Ovary (tissue), 9 donors: ENCODE data around the gene UFD1. TPM values are rescaled to one million over a fixed set of nuclear protein-coding genes. Genes with fewer than 3 reads are reported as not detected.
A peak's percentile ranks its signal among the peaks of the same experiment; 100 is the strongest.

ENCODE experiments used
- DNase-seq, 5 donors: peaks; one replicate each; pipeline ENCODE4 v3.0.0-alpha.2; 2019 to 2020
- H3K27ac ChIP-seq, 2 donors: fragments of 200-600 bp; one replicate each; pipeline versions ENCODE4 v1.5.1 to v1.8.0; 2019 to 2022
- H3K27me3 ChIP-seq: fragments of 200-600 bp; one replicate; pipeline ENCODE4 v1.8.0; 2022
- H3K36me3 ChIP-seq: fragments of 200-600 bp; sonication (generic); one replicate; pipeline ENCODE4 v1.5.1; 2019
- H3K4me1 ChIP-seq: one replicate; pipeline ENCODE4 v1.8.1; 2013; ENCODE audit warnings: mild to moderate bottlenecking, moderate library complexity; ENCODE audit not compliant: insufficient read depth
- H3K4me3 ChIP-seq: fragments of 200-600 bp; sonication (generic); one replicate; pipeline ENCODE4 v1.5.1; 2017
- H3K9me3 ChIP-seq, 2 donors: fragments of 200-600 bp in 1 of 2; sonication (generic) in 1 of 2; one replicate each; pipeline versions ENCODE4 v1.5.1 to v1.8.1; 2013 to 2019; ENCODE audit warnings: mild to moderate bottlenecking in 1 of 2, moderate library complexity in 1 of 2
- EP300 ChIP-seq: sonication (generic); formaldehyde crosslinking; IDR thresholded peaks from one replicate; pipeline ENCODE4 v1.6.1; 2017; ENCODE audit warnings: antibody characterized with exemption
- POLR2A ChIP-seq: fragments of 450-650 bp; IDR thresholded peaks from one replicate; pipeline ENCODE4 v1.6.1; 2017; ENCODE audit warnings: antibody characterized with exemption, mild to moderate bottlenecking, moderate library complexity
- WGBS, 3 donors: extraction: QIAGEN DNeasy Blood & Tissue Kit in 1 of 3; methylation state at CpG; one replicate each; pipeline versions ENCODE4 v1.1.5 to v1.1.7; 2013 to 2017; 5-methylcytosine and 5-hydroxymethylcytosine counted together
- intact Hi-C, 4 donors: fragments of 100-400 bp; cut with DNase I; formaldehyde crosslinking; loops; one replicate each; pipeline versions ENCODE4 v1.11.0 to v1.15.1; 2022 to 2023
- polyA plus RNA-seq, 2 donors: library from polyadenylated mRNA; stranded (reverse); fragments of 200-250 nt in 1 of 2; fragments of 350-450 nt in 1 of 2; fragmentation: Illumina TruSeq in 1 of 2; extraction: RNeasy Lipid Tissue Mini Kit (QIAGEN cat#74804) in 1 of 2; gene quantifications; one replicate each; pipeline ENCODE4 v1.2.3, GENCODE V29; 2013 to 2014
- total RNA-seq, 7 donors: library from RNA; depleted of rRNA in 2 of 7; stranded (reverse); fragments of >200 nt in 2 of 7; fragmentation: NEBNext Ultra II Directional in 3 of 7; extraction: Animal tissue kit (Norgen Biotek cat#: 25700) in 3 of 7; gene quantifications; one replicate each; pipeline versions ENCODE4 v1.1.0 to v1.2.4, GENCODE V29; 2016 to 2023
- TF ChIP-seq, protein P1 (sequence below), 3 donors: fragments of 450-650 bp in 2 of 3; fragments of 200-600 bp in 1 of 3; IDR thresholded peaks; one replicate each; pipeline versions ENCODE4 v1.5.1 to v1.8.0; 2016 to 2022; ENCODE audit warnings: antibody characterized with exemption in 3 of 3, mild to moderate bottlenecking in 1 of 3
- donor health status: DM: no; HTN: no; CAD: no; lungs with moderate emphysema.
- donor health status: DM: no; HTN: no; CAD: no.
- donor health status: Bipolar disorder and iron deficiency.
- donor health status: DM: yes; HTN: yes; CAD: no.
- donor health status: DM: no; HTN: no; CAD: no.
- donor health status: DM: yes; HTN: yes; CAD: no.

UFD1 gene
- total and polyA plus RNA-seq, 9 donors: 19.9 to 84.5 (median 34.1) TPM

DNA sequence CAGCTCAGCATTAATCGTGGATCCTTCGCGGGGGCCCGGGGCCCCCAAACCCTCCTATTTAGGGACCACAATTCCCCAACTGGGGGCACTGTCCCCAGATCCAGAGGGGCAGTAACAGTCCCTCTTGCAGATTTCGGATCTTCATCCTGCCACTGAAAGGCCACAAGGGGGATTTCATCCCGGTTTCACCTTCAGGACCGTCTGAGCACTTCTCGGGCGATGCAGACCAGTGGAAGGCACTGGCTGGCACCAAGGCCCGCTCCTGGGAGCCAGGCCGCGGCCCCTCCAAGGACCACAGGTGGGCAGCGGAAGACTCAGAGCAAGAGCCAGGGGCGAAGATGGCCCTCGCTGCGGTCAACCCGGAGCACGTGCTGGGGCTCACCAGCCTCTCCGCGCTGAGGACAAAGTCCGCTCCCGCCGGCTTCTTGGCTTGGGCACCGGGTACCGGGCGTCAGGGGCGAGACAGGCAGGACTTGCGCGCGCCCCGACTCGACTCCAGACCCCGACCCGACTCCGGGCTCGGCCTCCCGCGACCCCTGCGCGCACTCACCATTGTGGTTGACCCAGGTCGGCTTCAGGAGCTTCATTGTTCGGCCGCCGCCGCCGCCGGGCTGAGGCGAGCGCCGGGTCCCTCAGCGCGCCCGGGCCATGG lies 48.0 kb downstream of the UFD1 start:
- Histone ChIP-seq H3K27me3 (no peaks in the 10 kb centered on the region), H3K9me3 (no peaks in the 10 kb centered on the region), H3K4me3 (peak overlapping the region; percentile 89), H3K27ac (peak overlapping the region in 1 of 2 donors; percentile 21), H3K4me1 (peaks cover 10% of the 10 kb centered on the region), H3K36me3 (no peaks in the 10 kb centered on the region)
- intact Hi-C loops: no loop called here
- peak in 4 of 5 donors; percentile 27 to 61 (median 51) for DNase-seq
- no peak for TF ChIP-seq EP300
- TF ChIP-seq, protein P1, sequence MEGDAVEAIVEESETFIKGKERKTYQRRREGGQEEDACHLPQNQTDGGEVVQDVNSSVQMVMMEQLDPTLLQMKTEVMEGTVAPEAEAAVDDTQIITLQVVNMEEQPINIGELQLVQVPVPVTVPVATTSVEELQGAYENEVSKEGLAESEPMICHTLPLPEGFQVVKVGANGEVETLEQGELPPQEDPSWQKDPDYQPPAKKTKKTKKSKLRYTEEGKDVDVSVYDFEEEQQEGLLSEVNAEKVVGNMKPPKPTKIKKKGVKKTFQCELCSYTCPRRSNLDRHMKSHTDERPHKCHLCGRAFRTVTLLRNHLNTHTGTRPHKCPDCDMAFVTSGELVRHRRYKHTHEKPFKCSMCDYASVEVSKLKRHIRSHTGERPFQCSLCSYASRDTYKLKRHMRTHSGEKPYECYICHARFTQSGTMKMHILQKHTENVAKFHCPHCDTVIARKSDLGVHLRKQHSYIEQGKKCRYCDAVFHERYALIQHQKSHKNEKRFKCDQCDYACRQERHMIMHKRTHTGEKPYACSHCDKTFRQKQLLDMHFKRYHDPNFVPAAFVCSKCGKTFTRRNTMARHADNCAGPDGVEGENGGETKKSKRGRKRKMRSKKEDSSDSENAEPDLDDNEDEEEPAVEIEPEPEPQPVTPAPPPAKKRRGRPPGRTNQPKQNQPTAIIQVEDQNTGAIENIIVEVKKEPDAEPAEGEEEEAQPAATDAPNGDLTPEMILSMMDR (IDR thresholded peaks at IDR 0.05): no peak
- TF ChIP-seq POLR2A: no peak
- 0 to 1% (median 0%) methylated on average over 38 to 53 of the region's 53 CpGs for WGBS, 3 donors

DNA sequence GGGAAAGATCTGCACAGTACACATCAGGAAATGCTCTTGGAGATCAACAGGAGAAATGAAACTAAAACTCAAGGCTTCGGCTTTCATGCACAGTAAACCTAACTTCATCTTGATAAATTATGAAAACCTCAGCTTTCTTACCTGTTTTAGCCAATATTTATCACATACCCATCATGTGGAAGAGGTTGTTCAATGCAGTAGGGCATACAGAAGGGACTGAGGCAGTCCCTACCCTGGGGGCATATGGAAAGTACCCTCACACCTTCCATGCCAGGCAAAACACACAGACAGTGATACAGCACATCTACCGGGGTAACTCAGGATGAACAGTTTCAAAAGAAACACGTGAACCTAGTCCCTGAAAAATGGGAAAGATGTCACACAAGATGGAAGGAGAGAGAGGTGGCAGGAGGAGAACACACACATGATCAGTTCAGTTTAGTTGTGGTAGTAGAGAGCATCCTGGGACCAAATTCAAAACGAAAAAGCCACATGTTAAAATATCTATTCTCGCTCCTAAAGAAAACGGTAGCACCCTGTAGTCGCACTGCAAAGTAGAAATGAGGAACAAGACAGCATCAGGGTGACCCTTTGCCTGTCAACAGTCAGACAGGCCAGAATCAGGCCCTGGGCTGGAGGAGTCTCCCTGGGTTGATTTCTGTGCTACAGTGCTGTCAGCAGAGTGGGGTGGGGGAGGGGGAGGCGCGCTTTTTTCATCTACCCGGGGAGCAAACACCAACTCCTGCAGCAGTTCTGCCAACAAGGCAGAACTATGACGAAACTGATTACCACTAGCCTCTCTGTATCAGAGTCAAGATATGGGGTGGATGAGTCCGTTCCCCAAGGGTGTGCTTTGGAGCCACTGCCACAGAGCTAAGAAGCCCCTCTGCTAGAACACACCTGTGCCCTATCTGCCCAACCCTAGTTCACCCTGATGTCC lies 48.8 kb downstream of the UFD1 start:
- Histone ChIP-seq H3K36me3 (no peaks in the 10 kb centered on the region), H3K4me3 (peak overlapping the region; percentile 89), H3K9me3 (no peaks in the 10 kb centered on the region), H3K27ac (no peak overlapping the region), H3K27me3 (no peaks in the 10 kb centered on the region), H3K4me1 (peaks cover 10% of the 10 kb centered on the region)
- peak in 1 of 5 donors; percentile 28 for DNase-seq
- TF ChIP-seq, protein P1 (IDR thresholded peaks at IDR 0.05): no peak
- TF ChIP-seq EP300 (no peak), POLR2A (no peak)
- intact Hi-C loops: loop anchor here in 1 of 4 donors (10.0 kb wide), 1 partner anchor 135 kb away; the partner anchor contains the start of gene CLTCL1
- WGBS, 3 donors: 6 to 13% (median 7%) methylated on average over 12 of the region's 12 CpGs

DNA sequence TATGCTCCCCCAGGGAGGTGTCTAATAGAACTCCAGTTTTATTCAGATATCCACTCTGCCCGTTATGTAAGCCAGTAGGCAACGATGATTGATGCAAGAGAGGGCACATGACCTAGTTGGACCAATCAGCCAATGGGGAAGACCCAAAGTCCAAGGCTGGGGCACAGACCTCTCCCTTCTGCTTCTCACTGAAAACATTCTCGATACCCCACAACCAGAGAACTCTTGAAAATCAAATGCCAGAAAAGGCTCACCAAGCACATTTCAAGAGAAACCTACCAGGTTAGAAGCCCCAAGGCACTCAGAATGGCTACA lies 54.9 kb downstream of the UFD1 start:
- no peaks in the 10 kb centered on the region for H3K9me3 ChIP-seq
- 86 to 90% (median 87%) methylated on average over 3 of the region's 3 CpGs for WGBS, 3 donors

More for the DNA sequence above, 54.9 kb downstream of the UFD1 start:
- Histone ChIP-seq H3K36me3 (no peaks in the 10 kb centered on the region), H3K4me1 (no peaks in the 10 kb centered on the region), H3K4me3 (no peak overlapping the region), H3K27ac (no peak overlapping the region), H3K27me3 (no peaks in the 10 kb centered on the region)
- TF ChIP-seq, protein P1 (IDR thresholded peaks at IDR 0.05): no peak
- no peak for TF ChIP-seq POLR2A
- no peak for TF ChIP-seq EP300
- intact Hi-C loops: loop anchor here in 1 of 4 donors (10.0 kb wide), 1 partner anchor 129 kb away; the partner anchor contains the start of gene CLTCL1
- DNase-seq: no peak
